Activated CD4-positive, alpha-beta T cell treated with anti-CD3 and anti-CD28 coated beads for 4 hours (primary cell): ENCODE data around the gene PLXNA3.

Experiments used
- DNase-seq, 2 donors: peaks; one replicate each; pipeline ENCODE4 v3.0.0-alpha.2; 2020

The PLXNA3 gene

DNA sequence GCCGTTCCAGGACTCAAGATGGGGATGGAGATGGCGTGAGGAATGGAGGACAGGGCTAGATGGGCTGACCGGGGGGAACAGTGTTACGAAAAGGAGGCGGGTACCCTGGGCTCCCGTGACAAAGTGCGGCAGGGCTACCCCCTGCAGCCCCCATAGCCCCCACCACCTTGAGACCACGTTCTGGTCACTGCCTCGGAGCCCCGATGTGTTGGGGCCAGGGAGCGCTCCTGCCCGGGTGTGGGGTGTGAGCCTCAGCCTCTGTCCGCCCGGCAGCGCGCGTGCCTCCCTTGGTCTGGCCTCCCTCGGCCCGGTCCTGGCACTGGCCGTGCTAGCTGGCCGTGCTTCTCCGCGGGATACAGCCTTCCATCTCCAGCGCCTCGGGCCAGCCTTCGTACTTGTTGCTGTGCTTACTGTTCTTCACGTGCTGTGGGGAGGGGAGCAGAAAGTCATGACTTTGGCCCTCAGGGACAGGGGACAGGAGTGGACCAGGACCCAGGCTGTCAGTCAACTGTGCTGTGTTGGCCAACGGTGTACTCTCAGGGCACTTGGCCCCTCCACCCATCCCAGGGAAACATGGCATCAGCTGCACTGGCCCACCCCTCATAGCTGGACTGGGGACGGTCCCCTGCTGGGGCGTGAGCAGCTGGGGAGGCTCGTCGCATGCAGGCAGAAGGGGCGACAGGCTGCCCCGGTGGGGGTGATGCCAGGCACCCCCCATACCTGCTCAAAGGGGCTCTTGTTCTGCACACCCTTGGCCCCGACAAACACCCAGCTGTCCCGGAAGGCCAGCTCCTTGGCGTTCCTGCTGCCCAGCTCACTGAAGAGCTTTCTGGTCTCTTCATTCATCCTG, 48.6 kb downstream of the PLXNA3 start:
- DNase-seq: no peak

DNA sequence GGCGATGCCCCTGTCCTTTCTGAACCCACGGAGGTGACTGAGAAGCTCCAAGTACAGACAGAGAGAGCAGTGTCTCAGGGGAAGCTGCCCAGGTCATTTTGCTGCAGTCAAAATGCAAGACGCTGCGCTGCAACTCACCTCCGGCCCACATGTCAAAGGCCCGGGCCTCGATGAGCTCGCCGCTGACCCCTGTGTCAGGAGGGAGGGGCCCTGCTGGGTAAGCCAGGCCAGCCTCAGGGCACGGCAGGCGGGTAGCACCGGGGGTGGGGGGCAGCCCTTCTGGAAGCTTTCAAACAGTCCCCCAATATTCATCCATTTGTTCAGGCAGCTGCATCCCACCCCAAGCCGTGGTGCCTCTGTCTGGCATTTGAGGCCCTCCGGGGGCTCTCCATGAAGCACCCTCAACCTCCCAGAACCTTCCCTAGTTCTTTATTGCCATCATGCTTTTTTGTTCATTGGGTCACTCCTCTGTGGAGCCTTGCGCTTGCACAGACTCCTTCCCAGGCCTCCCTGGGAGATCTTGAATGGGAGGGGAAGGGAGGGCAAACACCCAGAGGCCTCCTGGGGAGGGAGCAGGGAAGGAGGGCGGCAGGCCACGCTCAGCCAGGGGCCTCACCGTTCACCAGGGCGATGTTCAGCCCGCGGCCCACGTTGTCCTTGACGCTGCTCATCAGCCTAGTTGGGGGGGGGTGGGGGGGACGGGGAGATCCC, 49.7 kb downstream of the PLXNA3 start:
- no peak for DNase-seq

DNA sequence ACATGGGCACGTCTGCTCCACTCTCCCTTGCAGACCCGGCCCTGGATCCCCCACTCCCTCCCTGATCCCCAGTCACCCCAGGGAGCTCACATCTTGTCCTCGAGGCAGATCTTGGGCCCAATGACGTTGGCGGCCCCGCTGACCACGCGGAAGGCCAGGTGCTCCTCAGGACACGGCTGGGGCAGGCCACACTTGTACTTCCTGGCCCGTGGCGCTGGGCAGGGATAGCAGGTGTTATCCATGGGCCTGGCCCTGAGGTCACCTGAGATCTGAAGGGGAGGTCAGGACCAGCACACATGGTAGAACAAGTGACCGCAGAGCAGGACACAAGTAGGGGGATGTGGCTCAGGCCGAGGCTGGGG, 50.3 kb downstream of the PLXNA3 start:
- DNase-seq: no peak

- no peak for DNase-seq
Observed at GRCh38 chrX:154509455-154509854, 51.4 kb downstream of the PLXNA3 start.

DNA sequence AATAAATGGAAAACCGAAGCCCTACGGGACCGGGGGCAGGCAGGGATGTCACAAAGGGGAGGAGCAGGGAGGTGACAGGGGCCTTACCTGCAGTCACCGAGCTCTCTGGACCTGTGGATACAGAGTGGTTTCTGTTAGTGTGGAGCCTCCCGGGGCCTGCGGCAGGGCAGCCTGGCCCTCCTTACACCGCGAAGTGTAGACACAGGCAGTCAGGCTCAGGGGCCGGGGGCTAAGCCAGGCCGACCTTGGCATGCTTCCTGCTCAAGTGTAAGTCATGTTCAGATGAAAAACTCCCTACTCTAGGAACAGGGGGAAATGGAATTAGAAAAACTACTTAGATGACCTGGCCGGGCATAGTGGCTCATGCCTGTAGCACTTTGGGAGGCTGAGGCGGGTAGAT, 53.7 kb downstream of the PLXNA3 start:
- DNase-seq: no peak

DNA sequence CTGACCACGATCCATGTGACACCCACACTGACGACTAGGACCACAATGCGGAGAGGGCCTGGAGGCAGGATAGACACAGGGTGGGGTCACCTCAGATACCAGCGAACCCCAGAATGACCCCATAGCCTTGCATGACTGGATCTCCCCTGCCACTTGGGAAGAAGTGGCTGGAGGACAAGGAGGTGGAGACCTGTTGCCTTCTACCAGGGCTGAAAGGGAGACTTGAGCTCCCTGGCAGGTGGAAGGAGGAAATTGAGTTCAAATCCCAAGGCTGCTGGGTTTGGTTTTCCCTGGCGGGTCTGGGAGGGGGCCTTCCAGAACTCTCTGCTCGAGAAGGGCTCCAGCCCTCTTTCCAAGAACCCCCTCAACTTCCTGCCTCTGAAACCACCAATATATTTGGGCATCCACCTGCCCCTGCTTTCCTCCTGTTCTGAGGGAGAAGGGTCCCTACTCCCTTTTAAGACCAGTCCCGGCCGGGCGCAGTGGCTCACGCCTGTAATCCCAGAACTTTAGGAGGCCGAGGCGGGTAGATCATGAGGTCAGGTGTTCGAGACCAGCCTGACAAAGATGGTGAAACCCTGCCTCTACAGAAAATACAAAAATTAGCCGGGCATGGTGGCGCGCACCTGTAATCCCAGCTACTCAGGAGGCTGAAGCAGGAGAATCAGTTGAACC, 54.9 kb downstream of the PLXNA3 start:
- no peak for DNase-seq

- DNase-seq: no peak
Observed at GRCh38 chrX:154513716-154514115, 55.6 kb downstream of the PLXNA3 start.

DNA sequence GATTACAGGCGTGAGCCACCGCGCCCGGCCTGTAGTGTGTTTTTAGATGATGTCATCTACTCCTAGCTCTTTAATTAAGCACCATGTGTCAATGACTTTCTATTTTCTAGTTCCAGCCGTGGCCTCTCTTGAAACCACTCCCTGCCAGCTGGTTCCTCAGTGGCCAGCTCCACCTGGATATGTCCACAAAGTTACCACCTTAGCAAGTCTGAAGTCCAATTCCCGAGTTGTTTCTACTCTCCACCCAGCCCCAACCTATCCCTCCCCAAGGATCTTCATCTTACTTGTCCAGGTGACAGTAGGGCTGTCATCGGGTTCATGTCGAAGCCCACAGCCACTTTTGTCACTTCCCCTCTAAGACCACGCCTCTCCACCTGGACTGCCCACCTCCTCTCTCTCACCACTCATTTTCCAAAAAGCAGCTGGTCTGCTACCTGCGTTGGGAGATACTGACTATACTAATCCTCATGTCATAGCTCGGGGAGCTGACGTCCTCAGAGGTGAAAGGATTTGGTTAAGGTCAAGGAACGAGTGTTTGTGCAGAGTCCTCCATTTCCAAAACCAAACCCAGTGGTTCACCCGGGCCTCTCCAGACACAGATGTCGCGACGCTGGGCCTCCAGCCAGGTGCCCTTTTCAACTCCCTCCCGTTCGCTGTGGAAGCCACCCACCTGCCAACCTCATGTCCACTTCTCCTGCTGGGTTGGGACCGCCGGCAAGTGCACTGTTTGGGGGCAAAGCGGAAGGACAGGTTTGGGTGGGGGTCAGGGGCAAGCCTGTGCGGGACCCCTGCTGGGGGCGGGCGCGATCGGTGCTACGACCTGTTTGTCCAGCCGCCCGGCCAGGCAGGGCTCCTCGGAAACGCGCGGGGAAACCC, 57.2 kb downstream of the PLXNA3 start:
- DNase-seq: no peak

DNA sequence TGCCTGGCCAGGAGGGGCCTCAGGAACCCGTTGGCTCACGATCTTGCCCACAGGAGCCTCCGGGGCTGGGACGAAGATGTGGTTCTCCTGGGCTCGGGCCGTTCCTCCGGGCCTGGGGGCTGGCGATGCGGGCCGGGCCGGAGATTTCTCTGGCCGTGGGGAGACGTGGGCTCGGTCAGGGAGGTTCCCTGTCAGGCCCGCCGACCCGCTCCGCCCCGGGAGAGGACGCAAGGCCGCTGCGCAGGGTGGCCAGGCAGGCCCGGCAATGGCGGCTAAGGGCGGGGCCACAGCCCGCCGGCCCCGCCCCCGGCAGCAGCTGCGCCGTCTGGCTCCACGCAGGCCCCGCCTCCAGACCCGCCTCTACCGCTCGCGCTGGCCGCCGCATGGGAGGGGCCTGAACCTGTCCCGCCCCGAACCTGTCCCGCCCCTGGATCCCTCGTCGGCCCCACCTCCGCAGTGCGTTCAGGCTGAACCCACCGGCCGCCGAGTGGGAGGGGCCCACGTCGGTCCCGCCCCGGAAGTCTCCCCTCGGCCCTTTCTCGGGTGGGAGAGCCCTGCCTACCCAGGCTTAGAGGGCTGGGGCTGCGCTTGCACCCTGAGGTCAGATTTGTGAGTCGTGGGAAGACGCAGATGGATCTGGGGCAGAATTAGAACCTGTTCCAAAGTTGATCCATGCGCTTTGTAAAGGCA, 58.0 kb downstream of the PLXNA3 start, which contains the start of gene FAM3A:
Gene FAM3A (minus strand): TSS at position 267 of the 690 bp plus-strand sequence. CDS start 460 bp downstream, outside the sequence.
- peak; percentile 90 to 93 for DNase-seq

GRCh38 chrX:154516656-154517100, 58.6 kb downstream of the PLXNA3 start:
- no peak for DNase-seq

GRCh38 chrX:154517101-154517781, 59.2 kb downstream of the PLXNA3 start:
- no peak for DNase-seq

DNA sequence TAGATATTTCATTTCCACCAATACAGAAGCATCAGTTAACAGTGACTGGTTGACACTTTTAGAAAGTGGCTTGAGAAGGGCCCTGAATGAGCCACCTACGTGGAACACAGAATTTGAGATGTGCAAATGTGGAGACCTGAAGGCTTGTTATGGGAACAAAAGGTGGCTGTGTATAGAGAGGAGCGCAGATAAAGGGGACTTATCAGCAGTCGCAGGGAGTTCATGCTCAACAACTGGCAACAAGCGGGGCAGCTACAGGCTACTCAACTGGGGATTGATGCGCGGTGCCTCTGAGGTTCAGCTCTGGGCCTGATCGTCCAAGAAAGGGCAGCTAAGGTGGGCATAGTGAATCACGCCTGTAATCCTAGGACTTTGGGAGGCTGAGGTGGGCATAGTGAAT, 61.3 kb downstream of the PLXNA3 start:
- no peak for DNase-seq

- no peak for DNase-seq
Observed at GRCh38 chrX:154525606-154526490, 67.8 kb downstream of the PLXNA3 start.

GRCh38 chrX:154526901-154527675, 69.0 kb downstream of the PLXNA3 start:
- peak; percentile 53 to 58 for DNase-seq
